ENCODE results near the gene NMRK1. TPM values are rescaled to one million over a fixed set of nuclear protein-coding genes. Genes with fewer than 3 reads are reported as not detected.

The NMRK1 gene
- total and polyA plus RNA-seq, 7 donors = 5.6 to 53.9 (median 21.0) TPM

DNA sequence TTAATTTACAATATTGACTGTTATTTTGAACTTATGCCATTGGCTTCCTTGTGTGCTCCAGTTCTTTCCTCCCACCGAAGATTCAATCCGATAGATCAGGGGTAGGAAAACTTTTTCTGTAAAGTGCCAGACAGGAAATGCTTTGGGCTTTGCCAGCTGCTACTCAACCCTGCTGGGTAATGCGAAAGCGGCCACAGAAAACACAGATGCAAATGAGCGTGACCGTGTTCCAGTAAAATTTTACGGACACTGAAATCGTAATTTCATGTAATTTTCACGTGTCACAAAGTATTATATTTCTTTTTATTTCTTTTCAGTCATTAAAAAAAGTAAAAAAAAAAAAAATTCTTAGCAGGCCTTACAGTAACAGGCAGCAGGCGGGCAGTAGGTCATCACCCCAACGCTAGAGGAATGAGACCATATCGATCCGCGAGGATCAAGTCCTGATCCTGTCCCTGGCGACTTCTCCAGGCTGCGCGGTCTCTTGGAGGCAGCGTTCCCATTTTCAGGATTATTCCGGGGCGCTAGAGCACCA, 599 bp downstream of the NMRK1 start:
- Histone ChIP-seq H3K9me3 (no peaks in the 10 kb centered on the region), H3K36me3 (no peaks in the 10 kb centered on the region), H3K27me3 (no peaks in the 10 kb centered on the region), H3K4me1 (peaks cover 0 to 18% (median 5%) of the 10 kb centered on the region in 4 donors), H3K4me3 (peak overlapping the region; percentile 72 to 97 (median 91)), H3K27ac (peak overlapping the region; percentile 92 to 98 (median 94))
- TF ChIP-seq EP300 (IDR thresholded peaks at IDR 0.05) (no peak), POLR2A (IDR thresholded peaks at IDR 0.05) (no peak), CTCF (IDR thresholded peaks at IDR 0.05) (no peak), POLR2AphosphoS5 (IDR thresholded peaks at IDR 0.05) (no peak)
- intact Hi-C loops (cut with DNase I) = loop anchor here (2.0 to 5.0 kb wide), 2 partner anchors 59 to 135 kb away; partner anchors contain the start of genes C9orf40 and CARNMT1
- DNase-seq = no peak
- 1 to 2% methylated on average over 20 of the region's 20 CpGs for WGBS, 2 donors

DNA sequence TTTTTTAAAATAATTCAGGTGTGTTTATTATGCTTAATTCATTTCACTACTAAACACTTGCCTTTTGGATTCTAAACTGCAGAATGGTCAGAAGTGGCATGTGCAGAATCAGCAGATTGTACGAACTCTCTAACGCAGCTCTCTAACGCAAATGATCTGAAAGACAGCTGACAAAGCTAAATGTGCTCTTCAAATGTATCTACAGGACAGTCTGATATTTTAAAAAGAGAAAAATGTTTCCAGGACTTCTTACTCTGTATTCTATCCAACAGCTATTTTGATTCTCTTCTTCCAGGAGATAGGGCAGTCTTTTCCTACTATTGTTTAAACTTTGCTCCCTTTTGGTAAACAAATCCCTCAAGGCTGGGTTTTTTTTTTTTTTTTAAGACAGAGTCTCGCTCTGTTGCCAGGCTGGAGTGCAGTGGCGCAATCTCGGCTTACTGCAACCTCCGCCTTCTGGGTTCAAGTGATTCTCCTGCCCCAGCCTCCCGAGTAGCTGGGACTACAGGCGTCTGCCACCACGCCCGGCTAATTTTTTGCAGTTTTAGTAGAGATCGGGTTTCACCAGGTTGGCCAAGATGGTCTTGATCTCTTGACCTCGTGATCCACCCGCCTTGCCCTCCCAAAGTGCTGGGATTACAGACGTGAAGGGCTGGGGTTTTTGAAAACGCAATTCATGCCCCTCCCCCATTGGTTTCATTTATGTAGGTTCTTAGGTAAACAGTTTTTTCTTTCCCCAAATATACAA, 1.2 kb downstream of the NMRK1 start:
- TF ChIP-seq CTCF (IDR thresholded peaks at IDR 0.05) = no peak
- no peak for TF ChIP-seq POLR2A (IDR thresholded peaks at IDR 0.05)
- TF ChIP-seq EP300 (IDR thresholded peaks at IDR 0.05) = no peak
- TF ChIP-seq POLR2AphosphoS5 (IDR thresholded peaks at IDR 0.05) = no peak
- Histone ChIP-seq H3K9me3 (no peaks in the 10 kb centered on the region), H3K4me1 (peaks cover 0 to 18% (median 5%) of the 10 kb centered on the region in 4 donors), H3K4me3 (peak overlapping the region; percentile 72 to 97 (median 91)), H3K27ac (peak overlapping the region; percentile 92 to 98 (median 94)), H3K27me3 (no peaks in the 10 kb centered on the region), H3K36me3 (no peaks in the 10 kb centered on the region)
- DNase-seq = no peak
- intact Hi-C loops (cut with DNase I) = loop anchor here (2.0 to 5.0 kb wide), 2 partner anchors 58 to 134 kb away; partner anchors contain the start of genes C9orf40 and CARNMT1
- 5 to 37% methylated on average over 16 of the region's 16 CpGs for WGBS, 2 donors

DNA sequence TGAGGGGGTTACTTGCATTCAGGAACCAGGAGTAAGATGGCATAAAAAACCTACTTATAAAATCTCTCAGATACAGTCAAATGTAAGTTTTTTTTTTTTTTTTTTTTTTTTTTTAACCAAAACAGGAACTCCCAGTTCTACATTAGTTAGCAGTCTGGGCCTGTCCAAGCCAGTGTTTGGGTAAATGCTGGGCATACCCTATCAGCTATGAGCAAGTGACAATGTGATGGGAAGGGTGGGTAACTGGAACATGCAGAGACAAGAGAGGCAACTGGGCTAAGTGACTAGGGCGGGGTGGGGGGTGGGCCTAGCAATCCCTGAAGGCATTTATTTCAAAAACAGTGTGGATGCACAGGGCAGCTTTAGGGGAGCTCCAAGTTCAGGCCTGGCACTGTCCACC, 2.3 kb downstream of the NMRK1 start:
- no peak overlapping the region for H3K4me3 ChIP-seq
- no peaks in the 10 kb centered on the region for H3K9me3 ChIP-seq
- TF ChIP-seq CTCF (IDR thresholded peaks at IDR 0.05) = no peak
- no peak for TF ChIP-seq EP300 (IDR thresholded peaks at IDR 0.05)
- no peak for TF ChIP-seq POLR2A (IDR thresholded peaks at IDR 0.05)
- TF ChIP-seq POLR2AphosphoS5 (IDR thresholded peaks at IDR 0.05) = no peak
- no peaks in the 10 kb centered on the region for H3K36me3 ChIP-seq
- intact Hi-C loops (cut with DNase I) = loop anchor here (2.0 to 5.0 kb wide), 2 partner anchors 57 to 133 kb away; partner anchors contain the start of genes C9orf40 and CARNMT1
- WGBS, 2 donors = 93% methylated on average over 1 of the region's 1 CpG
- no peak for DNase-seq
- no peaks in the 10 kb centered on the region for H3K27me3 ChIP-seq
- peaks cover 0 to 18% (median 5%) of the 10 kb centered on the region in 4 donors for H3K4me1 ChIP-seq
- no peak overlapping the region for H3K27ac ChIP-seq

GRCh38 chr9:75084081-75084672, 3.8 kb downstream of the NMRK1 start:
- H3K4me3 ChIP-seq = no peak overlapping the region
- H3K4me1 ChIP-seq = peaks cover 0 to 11% (median 2%) of the 10 kb centered on the region in 4 donors
- 68 to 80% methylated on average over 5 of the region's 5 CpGs for WGBS, 2 donors
- no peaks in the 10 kb centered on the region for H3K9me3 ChIP-seq
- TF ChIP-seq POLR2AphosphoS5 (IDR thresholded peaks at IDR 0.05) = no peak
- no peak for TF ChIP-seq CTCF (IDR thresholded peaks at IDR 0.05)
- no peak for TF ChIP-seq EP300 (IDR thresholded peaks at IDR 0.05)
- TF ChIP-seq POLR2A (IDR thresholded peaks at IDR 0.05) = no peak
- H3K36me3 ChIP-seq = no peaks in the 10 kb centered on the region
- no peak for DNase-seq
- H3K27ac ChIP-seq = no peak overlapping the region
- H3K27me3 ChIP-seq = no peaks in the 10 kb centered on the region
- intact Hi-C loops (cut with DNase I) = no loop called here
